Stimulated activated CD8-positive, alpha-beta memory T cell treated with anti-CD3 and anti-CD28 coated beads, Interleukin-4, amount 100 ng/mL, for 48 hours (primary cell): ENCODE data around the gene AP4M1.

Source experiments
- DNase-seq: peaks from one replicate; pipeline ENCODE4 v3.0.0-alpha.2; 2020

The AP4M1 gene

GRCh38 chr7:100088095-100088620, 13.3 kb upstream of the AP4M1 start:
- no peak for DNase-seq

- DNase-seq, result peak; percentile 93
Observed at GRCh38 chr7:100088621-100089457, 12.6 kb upstream of the AP4M1 start, which contains the start of gene COPS6. TSS of gene COPS6 (plus strand) at chr7:100088969. CDS start at chr7:100088991, 22 bp downstream.

DNA sequence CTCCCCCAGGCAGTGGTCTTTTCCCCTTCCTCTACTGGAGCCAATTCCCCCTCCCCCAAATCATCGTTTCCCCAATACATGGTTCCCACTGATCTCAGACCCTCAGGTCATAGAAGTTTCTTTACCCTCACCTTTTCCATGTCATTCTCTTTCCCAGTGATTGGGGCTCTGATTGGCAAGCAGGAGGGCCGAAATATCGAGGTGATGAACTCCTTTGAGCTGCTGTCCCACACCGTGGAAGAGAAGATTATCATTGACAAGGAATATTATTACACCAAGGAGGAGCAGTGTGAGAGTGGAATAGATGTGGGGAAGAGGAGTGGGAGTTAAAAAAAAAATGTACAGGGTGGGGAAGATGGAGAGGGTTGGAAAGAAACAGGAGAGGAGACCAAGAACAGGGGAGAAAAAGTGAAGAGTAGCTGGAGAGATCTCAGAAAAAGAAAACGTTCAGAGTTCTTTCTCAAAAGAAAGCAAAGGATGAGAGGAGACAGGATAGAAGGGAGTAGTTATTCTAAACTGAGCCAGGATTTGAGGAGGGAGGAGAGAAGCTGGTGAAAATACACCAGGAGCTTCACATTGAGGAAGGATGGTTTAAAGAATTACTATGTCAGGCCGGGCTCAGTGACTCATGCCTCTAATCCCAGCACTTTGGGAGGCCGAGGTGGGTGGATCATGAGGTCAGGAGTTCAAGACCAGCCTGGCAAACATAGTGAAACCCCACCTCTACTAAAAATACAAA, 11.8 kb upstream of the AP4M1 start:
- no peak for DNase-seq

GRCh38 chr7:100090527-100091410, 10.7 kb upstream of the AP4M1 start:
- no peak for DNase-seq

- DNase-seq, result peak; percentile 48
Observed at GRCh38 chr7:100091411-100092181, 9.8 kb upstream of the AP4M1 start.

GRCh38 chr7:100093054-100093453, 8.4 kb upstream of the AP4M1 start:
- DNase-seq, result no peak

DNA sequence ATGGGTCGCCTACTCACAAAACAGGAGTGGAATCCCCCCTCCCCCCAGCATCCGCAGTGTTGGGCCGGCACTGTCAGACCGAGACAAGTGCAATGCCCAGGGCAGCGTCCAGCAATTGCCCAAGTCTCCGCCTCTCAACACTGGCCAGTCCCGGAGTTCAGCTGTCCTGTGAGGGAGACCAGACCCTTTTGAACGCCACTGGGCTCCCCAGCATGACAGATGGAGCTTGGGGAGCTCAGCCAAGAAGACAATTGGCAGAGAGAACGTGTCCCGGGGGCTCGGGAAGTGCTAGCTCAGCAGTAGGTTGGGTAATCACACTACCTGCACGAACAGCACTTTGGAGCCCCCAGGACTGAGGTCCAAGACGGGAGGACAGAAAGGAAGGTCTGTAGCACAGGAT, 7.9 kb upstream of the AP4M1 start:
- DNase-seq, result no peak

DNA sequence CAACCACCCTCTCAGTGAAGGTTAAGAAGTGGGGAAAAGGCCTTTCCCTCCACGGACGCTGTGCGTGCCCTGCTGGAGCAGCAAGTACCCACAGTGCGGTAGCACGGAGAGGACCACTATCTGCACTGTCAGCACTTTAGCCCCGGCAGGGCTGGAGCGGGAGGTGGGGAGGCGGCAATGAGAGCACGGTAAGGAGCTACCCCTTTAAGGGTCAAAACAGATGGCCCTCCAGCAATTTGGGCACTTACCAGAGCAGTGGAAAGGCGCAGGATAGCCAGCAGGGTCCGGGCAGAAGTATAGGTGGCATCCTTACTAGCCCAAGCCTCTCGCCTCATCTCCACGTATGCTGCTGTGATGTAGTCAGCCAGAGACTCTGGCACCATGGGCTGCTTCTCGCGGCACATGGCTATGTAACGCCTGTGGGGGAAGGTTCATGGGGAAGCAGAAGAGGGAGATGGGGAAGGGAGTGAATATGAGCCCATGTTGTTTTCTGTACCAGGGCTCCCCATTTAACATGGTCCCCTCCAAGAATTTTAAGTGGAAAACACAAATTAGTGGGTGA, 7.4 kb upstream of the AP4M1 start:
- no peak for DNase-seq

GRCh38 chr7:100095289-100095688, 6.2 kb upstream of the AP4M1 start:
- no peak for DNase-seq

- DNase-seq, result no peak
Observed at GRCh38 chr7:100095704-100096103, 5.7 kb upstream of the AP4M1 start.

DNA sequence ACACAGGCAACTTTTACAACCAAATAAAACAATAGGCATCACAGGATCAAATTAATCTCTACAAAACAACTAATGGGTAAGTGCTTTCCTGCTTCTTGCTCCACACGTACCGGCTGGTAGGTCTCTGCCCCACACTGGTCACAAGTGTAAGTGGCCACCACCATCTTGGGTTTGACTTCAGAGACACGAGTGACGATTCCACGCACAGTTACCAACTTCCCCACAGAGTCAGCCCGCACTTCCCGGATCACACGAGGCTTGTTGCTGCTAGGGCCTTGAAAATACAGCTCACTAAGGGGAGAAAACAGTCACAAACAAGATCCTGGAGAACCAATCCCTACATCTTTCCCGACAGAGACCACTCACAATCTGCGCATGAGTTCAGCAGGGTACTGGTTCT, 2.5 kb upstream of the AP4M1 start:
- DNase-seq, result no peak

DNA sequence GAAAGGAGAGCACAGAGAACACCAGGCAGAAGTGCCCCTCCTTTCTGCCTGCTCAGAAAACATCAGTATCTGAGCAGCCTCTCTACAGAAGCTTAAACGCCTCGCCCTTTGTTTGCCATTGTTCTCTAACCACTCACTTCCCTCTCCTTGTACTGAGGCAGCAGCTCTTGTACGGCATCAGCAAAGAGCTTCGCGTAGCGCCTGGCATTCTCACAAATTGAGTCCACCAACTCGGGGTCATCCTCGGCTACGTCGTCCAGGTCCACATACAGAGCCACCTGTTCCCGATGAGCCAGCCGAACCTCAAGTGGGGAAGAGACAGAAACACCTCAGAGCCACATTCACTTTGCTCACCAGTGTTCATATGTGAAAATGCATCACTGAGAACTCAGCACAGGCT, 2.0 kb upstream of the AP4M1 start:
- no peak for DNase-seq

DNA sequence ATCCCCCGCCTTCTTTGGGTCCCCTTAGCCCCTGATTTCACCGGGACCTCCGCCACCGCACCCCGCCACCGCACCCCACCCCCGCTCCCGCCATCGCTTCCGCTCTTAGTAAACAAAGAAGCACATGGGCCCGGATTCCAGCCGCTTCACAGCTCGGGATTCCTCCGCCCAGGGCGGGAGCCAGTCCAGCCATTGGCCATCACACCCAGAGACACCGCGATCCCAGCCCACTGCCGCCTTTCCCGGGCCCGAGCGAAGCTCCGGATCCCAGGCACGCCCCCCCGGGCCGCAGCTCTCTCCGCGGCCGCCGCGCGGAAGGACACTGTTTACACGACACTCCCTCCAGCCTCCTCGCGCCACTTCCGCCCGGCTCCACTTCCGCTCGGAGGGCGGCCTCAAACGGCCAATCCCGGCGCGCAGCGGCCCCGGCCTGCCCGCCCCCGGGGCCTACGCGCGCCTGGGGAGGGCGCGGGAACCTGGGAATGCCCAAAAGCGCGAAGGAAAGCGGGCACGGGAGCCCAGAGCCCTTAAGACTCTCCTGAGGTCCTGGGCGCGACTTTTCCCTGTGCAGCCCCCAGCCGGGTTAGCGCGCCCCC, 925 bp upstream of the AP4M1 start:
- peak; percentile 88 for DNase-seq

GRCh38 chr7:100102950-100103840, 1.8 kb downstream of the AP4M1 start:
- no peak for DNase-seq

- no peak for DNase-seq
Observed at GRCh38 chr7:100105534-100105933, 4.1 kb downstream of the AP4M1 start.

- no peak for DNase-seq
Observed at GRCh38 chr7:100106633-100107032, 5.2 kb downstream of the AP4M1 start.

DNA sequence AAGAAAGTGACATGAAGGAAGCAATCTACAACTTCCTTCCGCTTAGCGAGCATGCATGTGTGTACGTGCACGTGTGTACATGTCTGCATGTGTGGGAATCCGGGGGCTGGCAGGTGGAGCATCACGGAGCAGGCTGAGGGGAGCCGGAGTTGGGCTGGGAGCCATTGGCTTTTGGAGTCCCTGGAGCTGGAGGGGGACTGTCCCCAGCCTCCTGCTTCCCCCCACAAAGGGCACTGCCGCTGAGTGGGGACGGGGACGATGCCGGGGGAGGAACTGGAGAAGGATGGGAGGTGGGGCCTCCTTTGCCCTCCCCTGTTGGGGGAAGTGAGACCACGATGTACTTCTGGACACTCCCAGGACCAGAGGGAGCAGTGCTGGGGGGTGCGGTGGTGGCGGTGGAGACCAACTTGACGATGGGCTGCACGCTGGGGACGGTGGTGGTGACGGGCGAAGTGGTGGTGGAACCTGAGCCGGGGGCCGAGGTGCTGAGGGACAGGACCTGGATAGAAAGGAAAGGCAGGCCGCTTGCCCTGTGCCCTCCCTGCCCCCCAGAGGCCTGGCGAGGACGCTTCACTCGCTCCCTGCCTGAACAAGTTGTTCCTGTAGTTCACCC, 5.8 kb downstream of the AP4M1 start:
- no peak for DNase-seq

DNA sequence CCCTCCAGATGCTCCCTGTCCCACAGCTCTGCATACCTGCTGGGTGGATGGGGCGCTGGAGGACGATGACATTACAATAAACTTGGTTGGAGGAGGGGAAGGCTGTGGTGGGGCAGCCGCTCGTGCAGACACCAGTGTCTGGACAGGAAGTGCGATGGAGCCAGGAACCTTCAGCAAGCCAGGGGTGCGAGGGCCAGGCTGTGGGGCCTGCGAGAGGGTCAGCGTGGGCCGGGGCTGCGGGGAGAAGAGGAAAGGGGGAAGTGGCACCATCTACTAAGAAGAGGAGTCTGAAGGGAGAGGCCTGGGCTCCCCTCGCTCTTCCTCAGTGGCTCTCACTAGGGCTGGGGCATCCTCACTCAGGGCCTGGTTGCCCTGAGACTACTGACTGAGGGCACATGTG, 6.4 kb downstream of the AP4M1 start:
- DNase-seq, result no peak

- DNase-seq, result no peak
Observed at GRCh38 chr7:100109521-100110163, 8.2 kb downstream of the AP4M1 start.
